ENCODE data around the gene SPATA20.

GRCh38 chr17:50586421-50587247, 39.7 kb downstream of the SPATA20 start:
- TF ChIP-seq MAFK (IDR thresholded peaks at IDR 0.05; ENCODE audit: low read depth, low read length) (no peak), EZH2 (IDR thresholded peaks at IDR 0.05; ENCODE audit: low read depth, low read length, severe bottlenecking) (no peak), CTCF (IDR thresholded peaks at IDR 0.05; ENCODE audit: control extremely low read depth in 1 of 3, insufficient read depth in 1 of 3, low read depth in 1 of 3, low read length in 3 of 3) (no peak), BCL11A (IDR thresholded peaks at IDR 0.05; ENCODE audit: low read depth in 2 of 2, low read length in 2 of 2) (no peak), TBP (IDR thresholded peaks at IDR 0.05; ENCODE audit: low read depth, low read length) (no peak)
